Stimulated activated CD8-positive, alpha-beta memory T cell treated with anti-CD3 and anti-CD28 coated beads, Interleukin-15, amount 100 ng/mL, for 48 hours (primary cell): ENCODE results near the gene PTCRA.

Source experiments
- DNase-seq, 2 donors: peaks; one replicate each; pipeline ENCODE4 v3.0.0-alpha.2; 2020; ENCODE audit warnings: low read depth in 2 of 2

Gene PTCRA

GRCh38 chr6:42904467-42904866 lies 11.4 kb upstream of the PTCRA start:
- DNase-seq = no peak

DNA sequence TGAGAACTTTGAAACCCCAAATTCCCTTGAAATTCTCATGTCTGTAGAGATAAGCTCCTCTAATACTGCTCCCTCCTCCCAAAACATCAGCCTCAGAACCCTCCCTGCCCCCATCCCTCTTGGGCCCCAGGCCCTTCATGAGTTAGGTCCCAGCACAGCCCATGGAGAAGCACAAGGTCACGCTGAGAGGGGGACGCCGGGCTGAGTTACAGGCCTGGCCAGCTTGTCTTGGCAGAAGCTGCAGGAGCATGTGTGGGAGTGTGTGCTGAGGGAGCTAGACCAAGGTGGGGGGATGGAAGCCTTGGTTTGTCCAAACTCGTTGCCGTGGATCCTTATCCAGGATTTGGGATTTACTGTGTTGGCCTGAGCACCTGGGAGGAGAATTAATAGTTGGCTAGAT lies 8.5 kb upstream of the PTCRA start:
- DNase-seq = no peak

DNA sequence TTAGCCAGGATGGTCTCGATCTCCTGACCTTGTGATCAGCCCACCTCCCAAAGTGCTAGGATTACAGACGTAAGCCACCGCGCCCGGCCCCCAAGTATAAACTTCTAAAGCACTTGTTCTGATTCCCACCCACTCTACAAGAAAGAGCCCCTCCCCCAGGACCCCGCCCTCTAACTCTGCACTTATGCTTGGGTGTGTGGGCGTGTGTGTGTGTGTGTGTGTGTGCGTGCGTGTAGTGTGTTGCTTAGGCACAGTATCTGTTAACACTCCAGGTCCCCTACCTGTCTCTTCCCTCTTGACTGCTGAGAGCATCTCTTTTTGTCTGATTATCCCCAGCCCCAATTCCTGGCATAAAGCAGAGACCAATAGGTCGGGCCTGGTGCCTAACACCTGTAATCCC lies 6.0 kb upstream of the PTCRA start:
- no peak for DNase-seq

DNA sequence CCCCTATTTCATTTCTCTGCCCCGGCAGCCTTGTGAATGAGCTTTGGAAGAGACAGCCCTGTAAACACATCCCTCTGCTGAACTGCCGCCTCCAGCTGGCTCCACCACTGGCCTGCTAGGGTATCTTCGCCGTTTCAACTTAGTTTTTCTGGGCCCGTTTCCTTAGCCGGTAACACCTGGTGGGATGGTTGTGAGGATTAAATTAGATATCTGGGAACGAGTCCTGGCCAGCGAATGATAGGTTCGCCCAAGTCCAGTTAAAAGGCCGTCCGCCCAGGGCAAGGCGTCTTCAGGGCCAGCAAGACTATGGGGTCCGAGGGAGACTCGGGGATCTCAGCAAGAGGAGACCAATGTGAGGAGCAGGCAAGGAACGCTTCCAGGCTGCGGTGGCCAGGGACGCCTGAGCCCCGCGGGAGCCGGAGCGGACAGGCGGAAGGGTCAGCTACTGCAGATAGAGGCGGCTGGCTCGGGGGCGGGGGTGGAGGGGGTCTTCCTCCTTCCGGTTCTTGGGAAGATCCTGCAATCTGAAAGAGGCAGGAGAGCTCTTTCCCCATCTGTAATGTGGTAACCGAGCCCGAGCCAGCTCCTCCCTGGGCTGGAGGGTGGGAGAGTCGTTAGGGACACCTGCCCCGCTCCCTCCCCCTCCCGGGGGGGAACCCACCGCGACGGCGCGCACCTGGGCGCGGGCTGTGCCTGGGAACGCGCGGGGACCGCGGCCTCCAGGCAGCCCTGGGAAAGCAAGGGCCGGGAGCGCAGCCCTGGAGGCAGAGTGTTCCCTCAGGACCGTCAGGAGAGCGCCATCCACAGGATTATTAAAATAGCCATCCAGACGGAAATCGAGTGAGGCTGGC lies 4.5 kb upstream of the PTCRA start:
- no peak for DNase-seq

DNA sequence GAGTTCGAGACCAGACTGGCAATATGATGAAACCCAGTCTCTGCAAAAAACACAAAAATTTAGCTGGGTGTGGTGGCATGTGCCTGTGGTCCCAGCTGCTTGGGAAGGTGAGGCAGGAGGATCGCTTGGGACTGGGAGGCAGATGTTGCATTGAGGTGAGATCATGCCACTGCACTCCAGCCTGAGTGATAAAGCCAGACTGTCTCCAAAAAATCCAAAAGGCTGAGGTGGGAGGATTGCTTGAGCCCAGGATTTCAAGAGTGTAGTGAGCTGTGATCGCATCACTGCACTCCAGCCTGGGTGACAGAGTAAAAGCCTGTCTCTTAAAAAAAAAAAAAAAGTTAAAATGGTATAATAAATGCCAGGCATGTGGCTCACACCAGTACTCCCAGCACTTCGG lies 1.3 kb upstream of the PTCRA start:
- DNase-seq = no peak

GRCh38 chr6:42916288-42916687 lies 435 bp downstream of the PTCRA start:
- no peak for DNase-seq

DNA sequence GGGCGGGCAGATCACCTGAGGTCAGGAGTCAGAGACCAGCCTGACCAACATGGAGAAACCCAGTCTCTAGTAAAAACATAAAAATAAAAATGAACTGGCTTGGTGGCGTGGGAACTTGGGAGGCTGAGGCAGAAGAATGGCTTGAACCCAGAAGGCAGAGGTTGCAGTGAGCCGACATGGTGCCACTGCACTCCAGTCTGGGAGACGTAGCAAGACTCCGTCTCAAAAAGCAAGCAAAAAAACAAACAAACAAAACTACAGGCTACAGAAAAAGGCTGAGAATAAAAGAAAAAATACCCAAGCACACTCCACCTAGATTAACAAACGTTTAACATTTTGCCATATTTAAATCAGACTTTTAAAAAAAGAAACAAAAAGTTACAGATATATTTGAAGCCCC lies 5.9 kb downstream of the PTCRA start:
- DNase-seq = no peak

DNA sequence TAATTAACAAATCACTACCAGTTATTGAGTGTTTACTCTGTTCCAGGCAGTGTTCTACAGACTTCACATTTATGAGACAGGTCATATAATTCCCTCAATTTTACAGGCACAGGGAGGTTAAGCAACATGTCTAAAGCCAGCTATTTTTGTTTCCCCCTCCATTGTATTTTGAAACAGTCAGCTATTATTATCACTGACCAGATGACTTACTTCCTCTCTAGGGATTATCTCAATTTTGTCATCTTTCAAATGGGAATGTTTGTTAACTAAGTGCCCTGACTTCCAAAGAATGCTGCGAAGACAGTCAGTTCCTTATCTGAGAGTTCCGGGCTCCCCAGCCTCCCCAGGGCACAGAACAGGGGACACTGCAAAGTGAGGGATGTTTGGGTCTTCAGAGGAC lies 7.8 kb downstream of the PTCRA start:
- DNase-seq = no peak

GRCh38 chr6:42925248-42925857 lies 9.5 kb downstream of the PTCRA start:
- DNase-seq = no peak

- peak; percentile 93 to 94 for DNase-seq
These were observed 13.3 kb downstream of the PTCRA start, which contains the start of gene CNPY3 for GRCh38 chr6:42928986-42929820. CNPY3 (plus strand) TSS chr6:42929480; CDS start chr6:42929571, 91 bp downstream.

- DNase-seq = peak; percentile 59 to 60
These were observed 14.0 kb downstream of the PTCRA start for GRCh38 chr6:42929821-42930360.

- DNase-seq = no peak
These were observed 16.6 kb downstream of the PTCRA start for GRCh38 chr6:42932412-42932811.

GRCh38 chr6:42933205-42933604 lies 17.4 kb downstream of the PTCRA start:
- no peak for DNase-seq

DNA sequence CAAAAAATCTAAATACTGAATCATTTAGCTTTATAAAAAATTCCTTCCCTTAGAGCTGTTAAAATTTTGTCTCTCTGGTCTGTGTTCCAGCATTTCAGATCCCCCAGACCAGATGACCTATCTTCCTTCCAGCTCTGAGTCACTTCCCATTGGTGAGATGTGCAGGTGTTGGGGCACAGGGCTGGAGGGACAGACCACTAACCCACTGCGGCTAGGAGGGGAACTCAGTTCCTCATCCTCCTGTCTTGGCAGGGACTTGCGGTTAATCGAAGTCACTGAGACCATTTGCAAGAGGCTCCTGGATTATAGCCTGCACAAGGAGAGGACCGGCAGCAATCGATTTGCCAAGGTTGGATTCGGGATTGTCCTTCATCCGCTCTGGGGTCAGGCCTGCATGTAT lies 19.5 kb downstream of the PTCRA start:
- DNase-seq = no peak

- DNase-seq = no peak
These were observed 20.5 kb downstream of the PTCRA start for GRCh38 chr6:42936398-42936797.

DNA sequence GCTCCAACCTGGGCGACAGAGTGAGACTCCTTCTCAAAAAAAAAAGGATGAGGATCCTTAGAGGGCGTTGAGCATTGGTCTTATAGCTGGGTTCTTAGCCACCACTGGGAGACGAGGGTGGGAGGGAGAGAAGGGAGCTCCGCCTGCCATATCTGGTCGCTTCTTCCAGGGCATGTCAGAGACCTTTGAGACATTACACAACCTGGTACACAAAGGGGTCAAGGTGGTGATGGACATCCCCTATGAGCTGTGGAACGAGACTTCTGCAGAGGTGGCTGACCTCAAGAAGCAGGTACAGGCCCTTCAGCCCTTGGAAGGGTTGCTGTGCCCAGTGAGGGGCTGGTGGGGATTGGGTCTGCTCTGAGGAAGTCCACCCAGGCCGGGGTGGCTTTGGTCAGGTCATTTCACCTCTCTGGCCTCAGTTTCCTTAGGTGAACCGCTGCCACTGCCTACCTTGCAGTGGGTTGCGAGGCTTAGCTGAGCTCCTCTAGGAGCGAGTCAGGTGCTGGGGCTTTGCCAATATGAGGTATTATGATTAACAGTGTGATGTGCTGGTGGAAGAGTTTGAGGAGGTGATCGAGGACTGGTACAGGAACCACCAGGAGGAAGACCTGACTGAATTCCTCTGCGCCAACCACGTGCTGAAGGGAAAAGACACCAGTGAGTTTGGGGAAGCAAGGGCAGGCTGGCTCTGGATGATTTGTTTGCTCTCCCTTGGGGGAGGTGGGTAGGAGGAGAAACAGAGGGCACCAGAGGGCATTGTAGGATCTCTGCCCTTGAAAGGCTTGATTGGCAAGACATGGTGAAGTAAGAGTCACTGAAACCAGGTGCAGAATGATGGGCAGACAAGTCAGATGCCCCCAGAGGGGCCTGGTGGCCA lies 21.9 kb downstream of the PTCRA start:
- DNase-seq = no peak

DNA sequence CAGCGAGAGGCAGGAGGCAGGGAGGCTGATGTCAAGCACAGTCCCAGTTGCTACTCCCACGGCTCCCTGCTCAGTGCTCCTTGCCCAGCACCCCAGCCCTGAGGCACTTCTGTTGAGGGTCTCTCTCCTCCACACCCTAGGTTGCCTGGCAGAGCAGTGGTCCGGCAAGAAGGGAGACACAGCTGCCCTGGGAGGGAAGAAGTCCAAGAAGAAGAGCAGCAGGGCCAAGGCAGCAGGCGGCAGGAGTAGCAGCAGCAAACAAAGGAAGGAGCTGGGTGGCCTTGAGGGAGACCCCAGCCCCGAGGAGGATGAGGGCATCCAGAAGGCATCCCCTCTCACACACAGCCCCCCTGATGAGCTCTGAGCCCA lies 22.6 kb downstream of the PTCRA start:
- no peak for DNase-seq

DNA sequence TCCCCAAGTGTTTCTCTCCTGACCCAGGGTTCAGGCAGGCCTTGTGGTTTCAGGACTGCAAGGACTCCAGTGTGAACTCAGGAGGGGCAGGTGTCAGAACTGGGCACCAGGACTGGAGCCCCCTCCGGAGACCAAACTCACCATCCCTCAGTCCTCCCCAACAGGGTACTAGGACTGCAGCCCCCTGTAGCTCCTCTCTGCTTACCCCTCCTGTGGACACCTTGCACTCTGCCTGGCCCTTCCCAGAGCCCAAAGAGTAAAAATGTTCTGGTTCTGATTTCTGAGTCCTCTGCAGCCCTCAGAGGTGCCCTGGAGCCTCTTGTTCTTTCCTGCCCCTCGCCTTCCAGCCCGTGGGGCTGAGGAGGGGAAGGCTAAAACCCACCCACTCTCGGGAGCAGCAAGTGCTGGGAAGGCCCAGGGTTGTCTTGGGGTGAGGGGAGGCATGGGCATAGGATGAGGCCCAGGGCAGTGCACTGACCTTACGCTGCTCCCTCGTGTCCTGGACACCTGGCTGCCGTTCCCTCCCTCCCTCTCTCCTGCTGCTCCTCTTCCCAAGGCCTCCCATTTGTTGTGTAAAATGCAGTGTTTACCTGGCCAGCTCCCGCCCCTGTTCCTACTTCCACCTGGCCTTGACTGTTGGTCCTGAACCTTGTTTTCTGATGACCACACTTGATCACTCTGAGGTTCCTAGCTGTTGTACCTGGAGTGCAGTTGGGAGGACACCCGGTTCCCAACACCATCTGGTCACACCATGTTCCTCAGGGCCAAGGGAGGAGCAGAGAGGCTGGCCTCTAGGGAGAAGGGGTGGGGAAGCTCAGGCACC lies 23.3 kb downstream of the PTCRA start:
- DNase-seq = no peak

GRCh38 chr6:42939810-42940167 lies 23.9 kb downstream of the PTCRA start:
- no peak for DNase-seq

- no peak for DNase-seq
These were observed 24.7 kb downstream of the PTCRA start for GRCh38 chr6:42940493-42941045.
